Neural cell (in vitro differentiated cells): ENCODE results near the gene ITPR3. TPM values are rescaled to one million over a fixed set of nuclear protein-coding genes. Genes with fewer than 3 reads are reported as not detected.

Experiments used
- H2AFZ ChIP-seq: fragments of 200-600, 300-800 bp; sonication (generic), shearing (Covaris generic); 2 replicates; pipeline ENCODE4 v1.6.0; 2014; ENCODE audit warnings: low read depth, mild to moderate bottlenecking, antibody characterized with exemption, low read length, moderate library complexity
- H3F3A ChIP-seq: fragments of 200-600 bp; shearing (Covaris generic); 2 replicates; pipeline ENCODE4 v1.6.1; 2016; ENCODE audit warnings: mild to moderate bottlenecking, moderate library complexity, mixed read lengths, antibody characterized with exemption, low read length; ENCODE audit not compliant: insufficient read depth, poor library complexity, severe bottlenecking
- H3K27ac ChIP-seq: fragments of 200-600, 300-800 bp; sonication (generic), shearing (Covaris generic); 2 replicates; pipeline ENCODE4 v1.5.1; 2014; ENCODE audit warnings: mild to moderate bottlenecking, low read length, moderate library complexity
- H3K27me3 ChIP-seq: fragments of 300-800, 200-600 bp; sonication (generic), shearing (Covaris generic); 2 replicates; pipeline ENCODE4 v1.6.0; 2014; ENCODE audit warnings: mild to moderate bottlenecking, low read depth, low read length, moderate library complexity; ENCODE audit not compliant: insufficient read depth
- H3K36me3 ChIP-seq: fragments of 300-800, 200-600 bp; sonication (generic), shearing (Covaris generic); 2 replicates; pipeline ENCODE4 v1.5.1; 2014; ENCODE audit warnings: mild to moderate bottlenecking, antibody characterized with exemption, low read length, moderate library complexity; ENCODE audit not compliant: insufficient read depth
- H3K4me2 ChIP-seq: fragments of 300-800, 200-600 bp; sonication (generic), shearing (Covaris generic); 2 replicates; pipeline ENCODE4 v1.6.0; 2014; ENCODE audit warnings: mild to moderate bottlenecking, low read length
- H3K4me3 ChIP-seq: fragments of 300-800, 200-600 bp; sonication (generic), shearing (Covaris generic); 2 replicates; pipeline ENCODE4 v1.5.1; 2014; ENCODE audit warnings: mild to moderate bottlenecking, low read length, moderate library complexity
- H3K79me2 ChIP-seq: fragments of 200-600 bp; shearing (Covaris generic); replicated peaks from 2 replicates; pipeline ENCODE4 v1.6.0; 2014; ENCODE audit warnings: mild to moderate bottlenecking, low read length, moderate library complexity; ENCODE audit not compliant: insufficient read depth
- H3K9ac ChIP-seq: fragments of 300-800, 200-600 bp; sonication (generic), shearing (Covaris generic); 2 replicates; pipeline ENCODE4 v1.6.1; 2016; ENCODE audit warnings: mild to moderate bottlenecking, low read length, mixed read lengths
- H3K9me2 ChIP-seq: fragments of 200-600 bp; shearing (Covaris generic); 2 replicates; pipeline ENCODE4 v1.6.1; 2016; ENCODE audit warnings: mild to moderate bottlenecking, low read length, mixed read lengths; ENCODE audit not compliant: insufficient read depth
- H3K9me3 ChIP-seq: fragments of 200-600, 300-800 bp; sonication (generic), shearing (Covaris generic); 2 replicates; pipeline ENCODE4 v1.6.1; 2016; ENCODE audit warnings: mild to moderate bottlenecking, mixed run types, low read length, moderate library complexity, mixed read lengths
- H4K20me1 ChIP-seq: fragments of 200-600 bp; shearing (Covaris generic); 2 replicates; pipeline ENCODE4 v1.6.1; 2016; ENCODE audit warnings: mild to moderate bottlenecking, mixed run types; ENCODE audit not compliant: insufficient read depth
- EP300 ChIP-seq: fragments of 450-650 bp; conservative IDR thresholded peaks from 2 replicates; pipeline ENCODE4 v1.6.1; 2014; ENCODE audit warnings: antibody characterized with exemption, mild to moderate bottlenecking, moderate library complexity; ENCODE audit not compliant: poor library complexity, severe bottlenecking
- EZH2 ChIP-seq: fragments of 200-600, 300-800 bp; shearing (Covaris generic), sonication (generic); IDR thresholded peaks from 2 replicates; pipeline ENCODE4 v1.6.1; 2014; ENCODE audit warnings: antibody characterized with exemption, low read length, borderline replicate concordance, mild to moderate bottlenecking; ENCODE audit not compliant: insufficient read depth, poor library complexity, severe bottlenecking
- MXI1 ChIP-seq: fragments of 450-650 bp; conservative IDR thresholded peaks from 2 replicates; pipeline ENCODE4 v1.6.1; 2014; ENCODE audit warnings: antibody characterized with exemption, mild to moderate bottlenecking; ENCODE audit not compliant: poor library complexity, severe bottlenecking
- POLR2AphosphoS5 ChIP-seq: IDR thresholded peaks from 2 replicates; pipeline ENCODE4 v1.6.1; 2012
- RAD21 ChIP-seq: fragments of 450-650 bp; conservative IDR thresholded peaks from 2 replicates; pipeline ENCODE4 v1.6.1; 2014; ENCODE audit warnings: antibody characterized with exemption, mild to moderate bottlenecking, moderate library complexity
- SMC3 ChIP-seq: fragments of 450-650 bp; conservative IDR thresholded peaks from 2 replicates; pipeline ENCODE4 v1.6.1; 2014; ENCODE audit warnings: antibody characterized with exemption, mild to moderate bottlenecking, moderate library complexity; ENCODE audit not compliant: poor library complexity
- TAF1 ChIP-seq: IDR thresholded peaks from 2 replicates; pipeline ENCODE4 v1.6.1; 2012; ENCODE audit warnings: low read depth
- polyA plus RNA-seq: library from polyadenylated mRNA; depleted of rRNA; stranded (reverse); fragments of >200 nt; gene quantifications from 2 replicates; pipeline ENCODE4 v1.2.3, GENCODE V29; 2014
- TF ChIP-seq, protein P1 (sequence below): IDR thresholded peaks from 2 replicates; pipeline ENCODE4 v1.6.1; 2012; ENCODE audit warnings: borderline replicate concordance
- TF ChIP-seq, protein P2 (sequence below): fragments of 450-650 bp; IDR thresholded peaks from 2 replicates; pipeline ENCODE4 v1.5.1; 2014; ENCODE audit warnings: antibody characterized with exemption, mild to moderate bottlenecking, moderate library complexity; ENCODE audit not compliant: poor library complexity, severe bottlenecking

Gene ITPR3
- polyA plus RNA-seq, 1 donor from 2014 or later, result 0.11 TPM

DNA sequence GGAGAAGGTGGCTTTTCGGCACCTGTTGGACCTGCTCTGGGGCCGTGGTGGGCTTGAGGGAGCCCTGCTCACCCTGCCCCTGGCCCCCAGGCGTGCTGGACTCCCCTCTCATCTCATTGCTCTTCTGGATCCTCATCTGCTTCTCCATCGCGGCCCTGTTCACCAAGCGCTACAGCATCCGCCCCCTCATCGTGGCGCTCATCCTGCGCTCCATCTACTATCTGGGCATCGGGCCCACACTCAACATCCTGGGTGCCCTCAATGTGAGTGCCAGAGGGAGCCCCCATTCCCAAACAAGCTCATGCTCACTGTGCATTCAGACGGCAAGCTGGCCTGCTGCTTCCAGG, 68.0 kb downstream of the ITPR3 start:
- Histone ChIP-seq H3K79me2 (no peaks in the 10 kb centered on the region), H3K27ac (no peak overlapping the region), H3K9ac (no peak overlapping the region), H3K27me3 (no peaks in the 10 kb centered on the region), H3K9me2 (no peaks in the 10 kb centered on the region), H3F3A (no peaks in the 10 kb centered on the region), H3K9me3 (no peaks in the 10 kb centered on the region), H3K36me3 (no peaks in the 10 kb centered on the region), H3K4me3 (no peak overlapping the region), H3K4me2 (no peak overlapping the region), H4K20me1 (no peaks in the 10 kb centered on the region), H2AFZ (no peak overlapping the region)
- TF ChIP-seq RAD21, result no peak

DNA sequence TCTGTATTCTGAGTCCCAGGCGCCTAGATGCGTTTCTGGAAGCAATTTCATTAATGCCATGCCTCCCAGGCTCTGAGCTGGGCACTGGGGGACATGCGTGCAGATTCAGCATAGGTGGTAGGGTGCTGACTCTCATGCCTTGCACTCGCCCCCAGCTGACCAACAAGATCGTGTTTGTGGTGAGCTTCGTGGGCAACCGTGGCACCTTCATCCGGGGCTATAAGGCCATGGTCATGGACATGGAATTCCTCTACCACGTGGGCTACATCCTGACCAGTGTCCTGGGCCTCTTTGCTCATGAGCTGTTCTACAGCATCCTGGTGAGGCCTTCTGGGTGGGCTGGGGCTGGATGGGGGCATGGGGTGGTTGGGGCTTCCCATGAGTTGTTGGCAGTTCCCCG, 68.8 kb downstream of the ITPR3 start:
- H3K36me3 ChIP-seq, result no peaks in the 10 kb centered on the region
- H3K27ac ChIP-seq, result no peak overlapping the region
- no peak overlapping the region for H3K9ac ChIP-seq
- no peak overlapping the region for H2AFZ ChIP-seq
- no peak overlapping the region for H3K4me3 ChIP-seq
- H3K4me2 ChIP-seq, result no peak overlapping the region
- TF ChIP-seq TAF1, result no peak
- TF ChIP-seq MXI1, result no peak
- TF ChIP-seq POLR2AphosphoS5, result no peak
- TF ChIP-seq, protein P1, sequence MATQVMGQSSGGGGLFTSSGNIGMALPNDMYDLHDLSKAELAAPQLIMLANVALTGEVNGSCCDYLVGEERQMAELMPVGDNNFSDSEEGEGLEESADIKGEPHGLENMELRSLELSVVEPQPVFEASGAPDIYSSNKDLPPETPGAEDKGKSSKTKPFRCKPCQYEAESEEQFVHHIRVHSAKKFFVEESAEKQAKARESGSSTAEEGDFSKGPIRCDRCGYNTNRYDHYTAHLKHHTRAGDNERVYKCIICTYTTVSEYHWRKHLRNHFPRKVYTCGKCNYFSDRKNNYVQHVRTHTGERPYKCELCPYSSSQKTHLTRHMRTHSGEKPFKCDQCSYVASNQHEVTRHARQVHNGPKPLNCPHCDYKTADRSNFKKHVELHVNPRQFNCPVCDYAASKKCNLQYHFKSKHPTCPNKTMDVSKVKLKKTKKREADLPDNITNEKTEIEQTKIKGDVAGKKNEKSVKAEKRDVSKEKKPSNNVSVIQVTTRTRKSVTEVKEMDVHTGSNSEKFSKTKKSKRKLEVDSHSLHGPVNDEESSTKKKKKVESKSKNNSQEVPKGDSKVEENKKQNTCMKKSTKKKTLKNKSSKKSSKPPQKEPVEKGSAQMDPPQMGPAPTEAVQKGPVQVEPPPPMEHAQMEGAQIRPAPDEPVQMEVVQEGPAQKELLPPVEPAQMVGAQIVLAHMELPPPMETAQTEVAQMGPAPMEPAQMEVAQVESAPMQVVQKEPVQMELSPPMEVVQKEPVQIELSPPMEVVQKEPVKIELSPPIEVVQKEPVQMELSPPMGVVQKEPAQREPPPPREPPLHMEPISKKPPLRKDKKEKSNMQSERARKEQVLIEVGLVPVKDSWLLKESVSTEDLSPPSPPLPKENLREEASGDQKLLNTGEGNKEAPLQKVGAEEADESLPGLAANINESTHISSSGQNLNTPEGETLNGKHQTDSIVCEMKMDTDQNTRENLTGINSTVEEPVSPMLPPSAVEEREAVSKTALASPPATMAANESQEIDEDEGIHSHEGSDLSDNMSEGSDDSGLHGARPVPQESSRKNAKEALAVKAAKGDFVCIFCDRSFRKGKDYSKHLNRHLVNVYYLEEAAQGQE, result no peak
- TF ChIP-seq EZH2, result no peak
- TF ChIP-seq EP300, result no peak
- TF ChIP-seq SMC3, result no peak
- TF ChIP-seq, protein P2, sequence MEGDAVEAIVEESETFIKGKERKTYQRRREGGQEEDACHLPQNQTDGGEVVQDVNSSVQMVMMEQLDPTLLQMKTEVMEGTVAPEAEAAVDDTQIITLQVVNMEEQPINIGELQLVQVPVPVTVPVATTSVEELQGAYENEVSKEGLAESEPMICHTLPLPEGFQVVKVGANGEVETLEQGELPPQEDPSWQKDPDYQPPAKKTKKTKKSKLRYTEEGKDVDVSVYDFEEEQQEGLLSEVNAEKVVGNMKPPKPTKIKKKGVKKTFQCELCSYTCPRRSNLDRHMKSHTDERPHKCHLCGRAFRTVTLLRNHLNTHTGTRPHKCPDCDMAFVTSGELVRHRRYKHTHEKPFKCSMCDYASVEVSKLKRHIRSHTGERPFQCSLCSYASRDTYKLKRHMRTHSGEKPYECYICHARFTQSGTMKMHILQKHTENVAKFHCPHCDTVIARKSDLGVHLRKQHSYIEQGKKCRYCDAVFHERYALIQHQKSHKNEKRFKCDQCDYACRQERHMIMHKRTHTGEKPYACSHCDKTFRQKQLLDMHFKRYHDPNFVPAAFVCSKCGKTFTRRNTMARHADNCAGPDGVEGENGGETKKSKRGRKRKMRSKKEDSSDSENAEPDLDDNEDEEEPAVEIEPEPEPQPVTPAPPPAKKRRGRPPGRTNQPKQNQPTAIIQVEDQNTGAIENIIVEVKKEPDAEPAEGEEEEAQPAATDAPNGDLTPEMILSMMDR, result no peak
- no peak for TF ChIP-seq RAD21
- H3K79me2 ChIP-seq, result no peaks in the 10 kb centered on the region
- H3F3A ChIP-seq, result no peaks in the 10 kb centered on the region
- H3K9me3 ChIP-seq, result no peaks in the 10 kb centered on the region
- H3K9me2 ChIP-seq, result no peaks in the 10 kb centered on the region
- H3K27me3 ChIP-seq, result no peaks in the 10 kb centered on the region
- no peaks in the 10 kb centered on the region for H4K20me1 ChIP-seq

DNA sequence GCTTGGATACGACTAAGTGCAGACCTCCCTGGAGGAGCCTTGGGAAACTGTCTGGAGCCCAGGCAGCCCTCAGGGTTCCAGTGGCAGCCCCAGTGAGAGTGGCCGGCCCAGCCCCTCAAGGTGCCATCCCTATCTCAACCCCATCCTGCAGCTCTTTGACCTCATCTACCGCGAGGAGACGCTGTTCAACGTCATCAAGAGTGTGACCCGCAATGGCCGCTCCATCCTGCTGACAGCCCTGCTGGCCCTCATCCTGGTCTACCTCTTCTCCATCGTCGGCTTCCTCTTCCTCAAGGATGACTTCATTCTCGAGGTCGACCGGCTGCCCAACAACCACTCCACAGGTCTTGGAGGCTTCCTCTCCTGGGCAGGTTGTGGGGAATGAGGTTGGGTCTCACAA, 69.6 kb downstream of the ITPR3 start:
- Histone ChIP-seq H3K79me2 (no peaks in the 10 kb centered on the region), H4K20me1 (no peaks in the 10 kb centered on the region), H3K4me3 (no peak overlapping the region), H3F3A (no peaks in the 10 kb centered on the region), H3K27ac (no peak overlapping the region), H3K9me2 (no peaks in the 10 kb centered on the region), H3K4me2 (no peak overlapping the region), H3K9me3 (no peaks in the 10 kb centered on the region), H2AFZ (no peak overlapping the region), H3K36me3 (no peaks in the 10 kb centered on the region), H3K9ac (no peak overlapping the region), H3K27me3 (no peaks in the 10 kb centered on the region)
- no peak for TF ChIP-seq TAF1
- TF ChIP-seq, protein P2, result no peak
- TF ChIP-seq, protein P1, result no peak
- no peak for TF ChIP-seq MXI1
- no peak for TF ChIP-seq RAD21
- TF ChIP-seq SMC3, result no peak
- TF ChIP-seq EP300, result no peak
- TF ChIP-seq EZH2, result no peak
